H9 (cell line): ENCODE results near the gene CRYGN. TPM values are rescaled to one million over a fixed set of nuclear protein-coding genes. Genes with fewer than 3 reads are reported as not detected.

Experiments
- DNase-seq: peaks from one replicate; pipeline ENCODE4 v3.0.0-alpha.2; 2017
- H2AFZ ChIP-seq: one replicate; pipeline ENCODE4 v1.6.1; 2013; ENCODE audit warnings: mild to moderate bottlenecking, low read length, control low read depth, moderate library complexity
- H2AK5ac ChIP-seq: 2 replicates; pipeline ENCODE4 v1.6.1; 2013; ENCODE audit warnings: low read length, control low read depth, mixed read lengths; ENCODE audit not compliant: insufficient read length
- H2BK120ac ChIP-seq: one replicate; pipeline ENCODE4 v1.6.1; 2013; ENCODE audit warnings: low read depth, mild to moderate bottlenecking, low read length, control low read depth, inconsistent platforms; ENCODE audit not compliant: poor library complexity, severe bottlenecking
- H2BK12ac ChIP-seq: 2 replicates; pipeline ENCODE4 v1.6.1; 2013; ENCODE audit warnings: low read length, control low read depth, mixed read lengths, low read depth; ENCODE audit not compliant: insufficient read length
- H2BK15ac ChIP-seq: 2 replicates; pipeline ENCODE4 v1.6.1; 2013; ENCODE audit warnings: low read depth, low read length, control low read depth
- H2BK20ac ChIP-seq: one replicate; pipeline ENCODE4 v1.6.1; 2013; ENCODE audit warnings: low read depth, mild to moderate bottlenecking, low read length, control low read depth, inconsistent platforms; ENCODE audit not compliant: poor library complexity, severe bottlenecking
- H2BK5ac ChIP-seq: 2 replicates; pipeline ENCODE4 v1.6.1; 2013; ENCODE audit warnings: low read length, control low read depth, mixed read lengths; ENCODE audit not compliant: insufficient read length
- H3K14ac ChIP-seq: 2 replicates; pipeline ENCODE4 v1.6.1; 2013; ENCODE audit warnings: low read length, control low read depth; ENCODE audit not compliant: insufficient read depth
- H3K18ac ChIP-seq: 2 replicates; pipeline ENCODE4 v1.6.1; 2013; ENCODE audit warnings: low read depth, mild to moderate bottlenecking, mixed read lengths, low read length, control low read depth; ENCODE audit not compliant: insufficient read length
- H3K23ac ChIP-seq: 2 replicates; pipeline ENCODE4 v1.6.1; 2013; ENCODE audit warnings: low read length, control low read depth, mixed read lengths, low read depth; ENCODE audit not compliant: insufficient read length
- H3K23me2 ChIP-seq: 2 replicates; pipeline ENCODE4 v1.6.1; 2013; ENCODE audit warnings: low read depth, mild to moderate bottlenecking, mixed read lengths, low read length, control low read depth; ENCODE audit not compliant: insufficient read length, poor library complexity, severe bottlenecking
- H3K27ac ChIP-seq: 2 replicates; pipeline ENCODE4 v1.5.1; 2013; ENCODE audit warnings: low read length, control low read depth, mixed read lengths, low read depth; ENCODE audit not compliant: insufficient read length
- H3K27me3 ChIP-seq: 2 replicates; pipeline ENCODE4 v1.6.1; 2013; ENCODE audit warnings: low read length, control low read depth, inconsistent platforms; ENCODE audit not compliant: insufficient read depth
- H3K4ac ChIP-seq: 2 replicates; pipeline ENCODE4 v1.6.1; 2013; ENCODE audit warnings: low read depth, mild to moderate bottlenecking, control low read depth, inconsistent platforms, low read length, moderate library complexity
- H3K4me1 ChIP-seq: 2 replicates; pipeline ENCODE4 v1.6.1; 2013; ENCODE audit warnings: low read length, control low read depth, inconsistent platforms; ENCODE audit not compliant: insufficient read depth
- H3K4me2 ChIP-seq: 2 replicates; pipeline ENCODE4 v1.6.1; 2013; ENCODE audit warnings: low read length, control low read depth, mixed read lengths; ENCODE audit not compliant: insufficient read length, insufficient read depth
- H3K56ac ChIP-seq: 2 replicates; pipeline ENCODE4 v1.6.1; 2013; ENCODE audit warnings: low read depth, mild to moderate bottlenecking, mixed read lengths, low read length, control low read depth; ENCODE audit not compliant: insufficient read length
- H3K79me1 ChIP-seq: 2 replicates; pipeline ENCODE4 v1.6.1; 2013; ENCODE audit warnings: low read depth, mild to moderate bottlenecking, moderate library complexity, low read length, control low read depth, inconsistent platforms; ENCODE audit not compliant: insufficient read depth, poor library complexity, severe bottlenecking
- H3K79me2 ChIP-seq: 2 replicates; pipeline ENCODE4 v1.6.1; 2013; ENCODE audit warnings: low read length, control low read depth, inconsistent platforms; ENCODE audit not compliant: insufficient read depth
- H3K9ac ChIP-seq: 2 replicates; pipeline ENCODE4 v1.6.1; 2013; ENCODE audit warnings: low read length, control low read depth, mixed read lengths; ENCODE audit not compliant: insufficient read length; ENCODE audit errors: extremely low read depth
- H3K9me3 ChIP-seq: one replicate; pipeline ENCODE4 v1.6.1; 2013; ENCODE audit warnings: low read depth, low read length, inconsistent platforms; ENCODE audit not compliant: control insufficient read depth
- H3T11ph ChIP-seq: one replicate; pipeline ENCODE4 v1.6.1; 2013; ENCODE audit warnings: mild to moderate bottlenecking, low read length, control low read depth, inconsistent platforms
- H4K20me1 ChIP-seq: one replicate; pipeline ENCODE4 v1.6.1; 2013; ENCODE audit not compliant: control insufficient read depth, insufficient read length, insufficient read depth
- H4K5ac ChIP-seq: 2 replicates; pipeline ENCODE4 v1.6.1; 2013; ENCODE audit warnings: low read depth, mild to moderate bottlenecking, mixed read lengths, low read length, control low read depth; ENCODE audit not compliant: insufficient read length
- H4K8ac ChIP-seq: replicated peaks from 2 replicates; pipeline ENCODE4 v1.6.1; 2013; ENCODE audit warnings: low read length, control low read depth, mixed read lengths, low read depth; ENCODE audit not compliant: insufficient read length
- H4K91ac ChIP-seq: 2 replicates; pipeline ENCODE4 v1.6.1; 2013; ENCODE audit warnings: low read depth, mild to moderate bottlenecking, moderate library complexity, mixed read lengths, low read length, control low read depth; ENCODE audit not compliant: insufficient read length
- H3K27ac Mint-ChIP-seq, 3 experiments: 2 replicates in 2 of 3; 3 replicates in 1 of 3; pipeline ENCODE4 v1.8.0; 2020 to 2021; ENCODE audit warnings: mixed read lengths in 3 of 3, mild to moderate bottlenecking in 1 of 3, moderate library complexity in 1 of 3
- H3K27me3 Mint-ChIP-seq: 2 replicates; pipeline ENCODE4 v1.8.0; 2021; ENCODE audit warnings: low read depth, mild to moderate bottlenecking, moderate library complexity, mixed read lengths
- H3K36me3 Mint-ChIP-seq, 3 experiments: 2 replicates in 2 of 3; 3 replicates in 1 of 3; pipeline ENCODE4 v1.8.0; 2020 to 2021; ENCODE audit warnings: low read depth in 3 of 3, mixed read lengths in 3 of 3; ENCODE audit not compliant: insufficient read depth in 1 of 3
- H3K4me1 Mint-ChIP-seq, 2 experiments: 2 replicates each; pipeline ENCODE4 v1.8.0; 2020; ENCODE audit warnings: mixed read lengths in 2 of 2
- H3K4me3 Mint-ChIP-seq, 2 experiments: 2 replicates in 1 of 2; 3 replicates in 1 of 2; pipeline ENCODE4 v1.8.0; 2020 to 2021; ENCODE audit warnings: mild to moderate bottlenecking in 2 of 2, mixed read lengths in 2 of 2, moderate library complexity in 1 of 2
- H3K9me3 Mint-ChIP-seq, 2 experiments: 2 replicates in 1 of 2; 3 replicates in 1 of 2; pipeline ENCODE4 v1.8.0; 2020; ENCODE audit warnings: mild to moderate bottlenecking in 2 of 2, mixed read lengths in 2 of 2, moderate library complexity in 1 of 2
- CTCF ChIP-seq: fragments of 200-600 bp; sonication (generic); conservative IDR thresholded peaks from 3 replicates; pipeline ENCODE4 v1.8.0; 2021; ENCODE audit warnings: antibody characterized with exemption, mild to moderate bottlenecking
- WGBS: extraction: QIAGEN DNeasy Blood & Tissue Kit; methylation state at CpG from one replicate; pipeline ENCODE4 v1.1.7; 2013; ENCODE audit warnings: missing lambda C conversion rate, low lambda C conversion rate, mixed read lengths; ENCODE audit not compliant: insufficient read length; ENCODE audit errors: extremely low coverage; 5-methylcytosine and 5-hydroxymethylcytosine counted together
- total RNA-seq: library from RNA; stranded (reverse); gene quantifications from 2 replicates; pipeline ENCODE4 v1.2.1, GENCODE V29; 2021

CRYGN gene
- total RNA-seq, 1 experiment from 2014 or later = 1.8 TPM

- Histone ChIP-seq H2BK15ac (no peak overlapping the region), H3K4me2 (no peak overlapping the region), H4K5ac (no peak overlapping the region), H3T11ph (no peak overlapping the region), H4K91ac (no peak overlapping the region), H2BK120ac (no peak overlapping the region), H3K14ac (no peak overlapping the region), H2BK12ac (no peak overlapping the region), H2AFZ (no peak overlapping the region), H3K4ac (no peak overlapping the region), H3K9me3 (no peaks in the 10 kb centered on the region), H3K27ac (no peak overlapping the region), H3K23ac (no peak overlapping the region), H3K4me1 (no peaks in the 10 kb centered on the region), H2BK20ac (no peak overlapping the region), H3K18ac (no peak overlapping the region), H2BK5ac (no peak overlapping the region), H4K20me1 (no peaks in the 10 kb centered on the region), H3K27me3 (no peaks in the 10 kb centered on the region), H3K79me2 (no peaks in the 10 kb centered on the region), H4K8ac (no peak overlapping the region), H2AK5ac (no peak overlapping the region), H3K9ac (no peak overlapping the region), H3K79me1 (no peaks in the 10 kb centered on the region), H3K23me2 (no peaks in the 10 kb centered on the region), H3K56ac (no peak overlapping the region)
- Mint-ChIP-seq H3K4me3 (no peak overlapping the region), H3K27me3 (no peaks in the 10 kb centered on the region; the same call in 1 of the 2 replicates), H3K4me1 (peaks cover 14 to 47% of the 10 kb centered on the region in 2 experiments), H3K27ac (peak overlapping the region in 1 of 3 experiments; percentile 27; a peak in 1 of 7 replicates), H3K36me3 (peaks cover 8 to 10% (median 9%) of the 10 kb centered on the region in 3 experiments), H3K9me3 (no peaks in the 10 kb centered on the region)
- no CpG with 5 or more reads among the region's 13 CpGs for WGBS
- DNase-seq = no peak
- TF ChIP-seq CTCF = no peak
These were observed 42.9 kb downstream of the CRYGN start for GRCh38 chr7:151397026-151397425.
